AG04449 (cell line): ENCODE data around the gene SYNGAP1.

Experiments
- CTCF ChIA-PET: fragments of 350-600 bp; formaldehyde crosslinking; extraction: SDS; loops from one replicate; lab custom pipeline; 2021; ENCODE audit warnings: antibody characterized with exemption; lab: Yijun Ruan, JAX
- POLR2A ChIA-PET: fragments of 400-600, 350-600 bp; formaldehyde crosslinking; extraction: SDS; loops from one replicate; lab custom pipeline; 2020; ENCODE audit warnings: antibody characterized with exemption, inconsistent platforms; lab: Yijun Ruan, JAX
- DNase-seq: peaks from one replicate; pipeline ENCODE4 v3.0.0-alpha.2; 2010; ENCODE audit warnings: low read depth, low spot score
- H3K4me3 ChIP-seq: 2 replicates; pipeline ENCODE4 v1.5.1; 2011; ENCODE audit warnings: low read depth, mild to moderate bottlenecking, control low read depth, low read length
- CTCF ChIP-seq: IDR thresholded peaks from one replicate; pipeline ENCODE4 v1.5.1; 2011; ENCODE audit warnings: mild to moderate bottlenecking, moderate library complexity, low read length, control low read depth, inconsistent platforms; ENCODE audit not compliant: insufficient read depth; ENCODE audit errors: missing control alignments

Gene SYNGAP1

GRCh38 chr6:33488339-33488738, 68.5 kb downstream of the SYNGAP1 start:
- POLR2A ChIA-PET, result no interaction called here
- no peak for TF ChIP-seq CTCF

GRCh38 chr6:33490198-33490597, 70.3 kb downstream of the SYNGAP1 start:
- no peak overlapping the region for H3K4me3 ChIP-seq
- POLR2A ChIA-PET, result interaction anchor here (0.6 kb wide), 1 partner anchor 36 kb away, joined by 3 read pairs; the partner anchor contains the start of gene ZBTB9
- no peak for DNase-seq
- CTCF ChIA-PET, result no interaction called here
- TF ChIP-seq CTCF, result no peak

More at GRCh38 chr6:33488339-33488738, 68.5 kb downstream of the SYNGAP1 start:
- CTCF ChIA-PET, result no interaction called here
- DNase-seq, result no peak
- no peak overlapping the region for H3K4me3 ChIP-seq

GRCh38 chr6:33490621-33491020, 70.8 kb downstream of the SYNGAP1 start:
- ChIA-PET POLR2A (interaction anchor here (0.6 kb wide), 1 partner anchor 36 kb away, joined by 3 read pairs; the partner anchor contains the start of gene ZBTB9), CTCF (no interaction called here)
- no peak for TF ChIP-seq CTCF
- H3K4me3 ChIP-seq, result no peak overlapping the region
- DNase-seq, result no peak

- no peak overlapping the region for H3K4me3 ChIP-seq
- no peak for DNase-seq
- no peak for TF ChIP-seq CTCF
- POLR2A ChIA-PET, result no interaction called here
- CTCF ChIA-PET, result no interaction called here
These were observed 72.2 kb downstream of the SYNGAP1 start for GRCh38 chr6:33492093-33492492.

- no peak for TF ChIP-seq CTCF
- CTCF ChIA-PET, result no interaction called here
- H3K4me3 ChIP-seq, result no peak overlapping the region
- POLR2A ChIA-PET, result no interaction called here
- no peak for DNase-seq
These were observed 77.3 kb downstream of the SYNGAP1 start for GRCh38 chr6:33497157-33497556.

GRCh38 chr6:33502486-33502885, 82.6 kb downstream of the SYNGAP1 start:
- H3K4me3 ChIP-seq, result no peak overlapping the region
- no peak for DNase-seq
- ChIA-PET POLR2A (interaction anchor here (0.6 kb wide), 1 partner anchor 918 kb away, joined by 4 read pairs; no protein-coding TSS in a partner anchor), CTCF (interaction anchor here (1.2 kb wide), 1 partner anchor 11 kb away, joined by 3 read pairs; no protein-coding TSS in a partner anchor)
- no peak for TF ChIP-seq CTCF
